Right lobe of liver (tissue), 4 donors: ENCODE results near the gene RPS4Y2.

Source experiments
- CTCF ChIP-seq, 4 donors: fragments of 200-600 bp in 3 of 4; fragments of 450-650 bp in 1 of 4; IDR thresholded peaks; one replicate each; pipeline versions ENCODE4 v1.5.1 to v1.8.0; 2016 to 2022; ENCODE audit warnings: antibody characterized with exemption in 4 of 4, mild to moderate bottlenecking in 2 of 4
- POLR2A ChIP-seq: fragments of 450-650 bp; IDR thresholded peaks from one replicate; pipeline ENCODE4 v1.6.1; 2017; ENCODE audit warnings: antibody characterized with exemption, mild to moderate bottlenecking
- donor health status: DM: no; HTN: no; CAD: no.
- donor health status: DM: no; HTN: no; CAD: no.
- donor health status: DM: no; HTN: yes; CAD: no.

DNA sequence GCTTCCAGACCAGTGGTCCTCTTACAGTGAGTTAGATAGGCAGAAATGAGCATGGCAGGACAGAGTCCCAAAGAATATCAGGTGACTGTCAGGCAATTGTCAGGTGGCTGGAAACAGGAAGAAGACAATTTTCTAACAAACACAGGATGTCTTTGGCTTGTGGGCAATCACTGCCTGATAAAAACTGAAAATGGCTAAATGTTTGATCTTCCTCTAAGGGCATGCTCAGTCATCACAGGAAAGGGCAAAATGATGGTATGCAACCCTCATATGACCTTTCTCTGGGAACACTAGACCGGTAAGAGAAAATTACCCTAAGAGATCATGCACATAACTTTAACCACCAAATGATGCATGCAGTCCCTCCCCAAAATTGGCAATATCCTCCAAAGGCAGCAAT, 57.6 kb downstream of the RPS4Y2 start:
- TF ChIP-seq CTCF (IDR thresholded peaks at IDR 0.05) (no peak), POLR2A (no peak)
